Loucy (cell line): ENCODE measurements around the gene SNX20.

Source experiments
- EZH2phosphoT487 ChIP-seq: fragments of 200-600 bp; IDR thresholded peaks from 2 replicates; pipeline ENCODE4 v1.6.1; 2018; ENCODE audit warnings: antibody characterized with exemption, mild to moderate bottlenecking, moderate library complexity, borderline replicate concordance
- TF ChIP-seq, protein P1 (sequence below): fragments of 200-600 bp; sonication (generic); conservative IDR thresholded peaks from 2 replicates; pipeline ENCODE4 v1.5.1; 2014; ENCODE audit warnings: mild to moderate bottlenecking, antibody characterized with exemption, low read length

DNA sequence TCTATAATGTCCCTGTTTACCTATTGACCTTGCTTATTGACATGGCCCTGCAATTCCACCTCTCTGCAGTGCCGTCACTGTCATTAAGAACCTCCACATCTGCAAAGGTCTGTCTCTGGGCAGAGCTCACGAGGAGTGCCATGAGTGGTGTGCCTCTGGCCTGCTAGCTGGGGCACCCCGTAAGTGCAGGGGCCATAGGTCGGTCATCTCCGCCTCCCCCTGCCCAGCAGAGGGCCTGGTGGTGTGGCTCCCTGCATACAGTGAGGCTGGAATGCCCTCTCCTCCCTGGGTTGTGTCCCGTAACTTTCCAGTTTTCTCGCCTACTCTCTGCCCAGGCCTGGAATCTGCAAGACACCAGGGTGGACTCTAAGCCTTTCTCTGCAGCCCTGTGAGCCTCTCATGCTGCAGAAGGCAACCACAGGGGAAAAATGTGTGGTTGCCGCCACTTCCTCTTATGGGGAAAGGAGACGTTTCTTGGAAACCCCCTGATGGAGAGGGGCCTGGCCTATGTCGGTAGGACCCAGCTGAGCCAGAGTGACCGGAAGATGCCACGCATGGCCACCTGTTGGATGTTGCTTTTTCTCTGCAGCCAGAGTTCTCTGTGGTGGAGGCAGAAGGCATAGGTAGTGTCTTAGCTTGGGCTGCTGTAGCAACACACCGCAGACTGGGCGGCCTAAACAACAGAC is 2.7 kb upstream of the SNX20 start:
- TF ChIP-seq, protein P1, sequence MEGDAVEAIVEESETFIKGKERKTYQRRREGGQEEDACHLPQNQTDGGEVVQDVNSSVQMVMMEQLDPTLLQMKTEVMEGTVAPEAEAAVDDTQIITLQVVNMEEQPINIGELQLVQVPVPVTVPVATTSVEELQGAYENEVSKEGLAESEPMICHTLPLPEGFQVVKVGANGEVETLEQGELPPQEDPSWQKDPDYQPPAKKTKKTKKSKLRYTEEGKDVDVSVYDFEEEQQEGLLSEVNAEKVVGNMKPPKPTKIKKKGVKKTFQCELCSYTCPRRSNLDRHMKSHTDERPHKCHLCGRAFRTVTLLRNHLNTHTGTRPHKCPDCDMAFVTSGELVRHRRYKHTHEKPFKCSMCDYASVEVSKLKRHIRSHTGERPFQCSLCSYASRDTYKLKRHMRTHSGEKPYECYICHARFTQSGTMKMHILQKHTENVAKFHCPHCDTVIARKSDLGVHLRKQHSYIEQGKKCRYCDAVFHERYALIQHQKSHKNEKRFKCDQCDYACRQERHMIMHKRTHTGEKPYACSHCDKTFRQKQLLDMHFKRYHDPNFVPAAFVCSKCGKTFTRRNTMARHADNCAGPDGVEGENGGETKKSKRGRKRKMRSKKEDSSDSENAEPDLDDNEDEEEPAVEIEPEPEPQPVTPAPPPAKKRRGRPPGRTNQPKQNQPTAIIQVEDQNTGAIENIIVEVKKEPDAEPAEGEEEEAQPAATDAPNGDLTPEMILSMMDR, result no peak
- TF ChIP-seq EZH2phosphoT487, result no peak
